DLD1 (cell line): ENCODE data around the gene KRTAP10-6.
"Not testable (repeated sequence)": the region's sequence is repeated elsewhere in the genome, so short reads cannot be mapped to it uniquely, and the experiment has no call there.

Source experiments
- in situ Hi-C: cut with HindIII; loops from 2 replicates; pipeline ENCODE4 v1.10.0; 2017; ENCODE audit warnings: low sequenced_read_pairs

KRTAP10-6 gene

GRCh38 chr21:44600118-44600978 lies 8.0 kb upstream of the KRTAP10-6 start, which contains the start of gene KRTAP10-7:
TSS of gene KRTAP10-7 (plus strand) at chr21:44600597. CDS start at chr21:44600622, 25 bp downstream.
- in situ Hi-C loops, result not testable (repeated sequence)

GRCh38 chr21:44599264-44600029 lies 7.1 kb upstream of the KRTAP10-6 start:
- in situ Hi-C loops, result no loop called here

GRCh38 chr21:44598061-44598460 lies 5.8 kb upstream of the KRTAP10-6 start:
- in situ Hi-C loops, result no loop called here

- in situ Hi-C loops, result no loop called here
These were observed 3.9 kb upstream of the KRTAP10-6 start for GRCh38 chr21:44596068-44596725.

GRCh38 chr21:44595524-44595923 lies 3.2 kb upstream of the KRTAP10-6 start:
- in situ Hi-C loops, result no loop called here

GRCh38 chr21:44594406-44594916 lies 2.2 kb upstream of the KRTAP10-6 start:
- in situ Hi-C loops, result no loop called here

GRCh38 chr21:44593598-44594405 lies 1.5 kb upstream of the KRTAP10-6 start:
- in situ Hi-C loops, result no loop called here

GRCh38 chr21:44591801-44592130 lies 539 bp downstream of the KRTAP10-6 start:
- in situ Hi-C loops, result not testable (repeated sequence)

GRCh38 chr21:44590897-44591800 lies 1.2 kb downstream of the KRTAP10-6 start:
- in situ Hi-C loops, result not testable (repeated sequence)

- in situ Hi-C loops, result no loop called here
These were observed 2.0 kb downstream of the KRTAP10-6 start for GRCh38 chr21:44590311-44590721.

- in situ Hi-C loops, result no loop called here
These were observed 2.6 kb downstream of the KRTAP10-6 start for GRCh38 chr21:44589586-44590305.

GRCh38 chr21:44589094-44589493 lies 3.2 kb downstream of the KRTAP10-6 start:
- in situ Hi-C loops, result no loop called here

- in situ Hi-C loops, result no loop called here
These were observed 6.4 kb downstream of the KRTAP10-6 start for GRCh38 chr21:44585892-44586291.

GRCh38 chr21:44583800-44584147 lies 8.5 kb downstream of the KRTAP10-6 start:
- in situ Hi-C loops, result no loop called here

GRCh38 chr21:44583089-44583799 lies 9.1 kb downstream of the KRTAP10-6 start:
- in situ Hi-C loops, result no loop called here

GRCh38 chr21:44582055-44582454 lies 10.2 kb downstream of the KRTAP10-6 start:
- in situ Hi-C loops, result no loop called here

GRCh38 chr21:44581158-44581557 lies 11.1 kb downstream of the KRTAP10-6 start:
- in situ Hi-C loops, result no loop called here

GRCh38 chr21:44580231-44580821 lies 12.0 kb downstream of the KRTAP10-6 start, which contains the start of gene KRTAP10-5:
TSS of gene KRTAP10-5 (minus strand) at chr21:44580604. CDS start at chr21:44580578, 26 bp downstream.
- in situ Hi-C loops, result not testable (repeated sequence)
